GM18526 (cell line): Measurements from ENCODE around the gene POR.

Experiments used
- POLR2A ChIP-seq: IDR thresholded peaks from 3 replicates; pipeline ENCODE4 v1.6.1; 2011; ENCODE audit not compliant: insufficient read length; ENCODE audit errors: extremely low read depth

Gene POR

DNA sequence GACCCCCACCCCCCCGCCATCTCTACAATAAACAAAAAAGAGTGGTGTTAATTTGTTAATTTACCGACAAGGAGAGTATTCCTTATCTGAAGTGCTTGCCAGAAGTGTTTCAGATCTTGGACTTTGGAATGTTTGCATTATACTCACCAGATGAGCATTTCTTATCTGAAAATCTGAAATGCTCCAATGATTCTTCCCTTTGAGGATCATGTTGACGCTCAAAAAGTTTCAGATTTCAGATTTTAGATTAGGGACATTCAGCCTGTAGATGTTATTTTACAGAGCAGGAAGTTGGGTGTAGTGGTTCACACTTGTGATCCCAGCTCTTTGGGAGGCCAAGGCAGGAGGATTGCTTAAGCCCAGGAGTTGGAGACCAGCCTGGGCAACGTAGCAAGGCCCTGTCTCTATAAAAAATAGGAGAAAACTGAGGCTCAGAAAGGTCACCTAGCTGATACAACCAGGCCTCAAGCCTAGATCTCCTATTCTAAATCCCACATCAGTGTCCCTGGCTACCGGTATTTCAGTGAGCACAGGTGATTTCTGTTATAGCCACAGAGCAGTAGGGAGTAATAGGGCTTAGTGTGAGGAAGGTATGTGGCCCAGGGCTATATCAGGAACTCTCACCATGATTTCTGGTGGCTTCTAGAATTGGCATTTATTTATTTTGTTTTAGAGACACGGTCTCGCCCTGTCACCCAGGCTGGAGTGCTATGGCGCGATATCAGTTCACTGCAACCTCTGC lies 44.0 kb downstream of the POR start:
- no peak for TF ChIP-seq POLR2A

DNA sequence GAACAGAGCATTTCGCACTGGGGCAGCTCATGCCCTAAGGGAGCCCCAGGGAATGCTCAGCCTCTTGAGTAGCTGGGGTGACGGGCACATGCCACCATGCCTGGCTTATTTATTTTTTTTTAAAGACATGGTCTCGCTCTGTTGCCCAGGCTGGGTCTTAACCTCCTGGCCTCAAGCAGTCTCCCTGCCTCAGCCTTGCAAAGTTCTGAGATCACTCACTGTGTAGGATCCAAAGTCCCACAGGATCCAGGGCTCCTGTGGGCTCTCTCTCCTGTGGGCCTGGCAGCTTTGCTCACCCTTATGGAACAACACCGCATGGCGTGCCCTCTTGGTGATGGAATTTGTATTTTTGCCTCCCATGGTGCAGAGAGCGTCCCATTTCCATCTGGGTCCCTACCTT lies 45.4 kb downstream of the POR start:
- TF ChIP-seq POLR2A = no peak

DNA sequence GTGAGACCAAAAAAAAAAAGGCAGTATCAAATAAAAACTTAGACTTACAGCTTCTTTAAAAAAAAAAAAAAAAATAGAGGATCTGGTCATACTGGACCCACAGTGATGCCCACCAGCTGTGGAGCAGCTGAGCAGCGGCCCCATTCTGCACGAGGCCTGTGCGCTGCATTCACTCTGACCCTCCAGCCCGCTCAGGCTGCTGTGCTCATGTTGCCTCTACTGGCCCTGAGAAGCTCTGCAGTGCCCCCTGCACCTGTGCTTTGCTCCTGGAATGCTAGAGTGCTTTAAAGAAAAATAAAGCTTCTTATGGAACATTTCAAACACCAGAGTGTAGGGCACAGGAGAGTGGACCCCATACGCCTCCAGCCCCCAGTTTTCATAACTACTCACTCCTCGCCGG lies 46.3 kb downstream of the POR start:
- no peak for TF ChIP-seq POLR2A

DNA sequence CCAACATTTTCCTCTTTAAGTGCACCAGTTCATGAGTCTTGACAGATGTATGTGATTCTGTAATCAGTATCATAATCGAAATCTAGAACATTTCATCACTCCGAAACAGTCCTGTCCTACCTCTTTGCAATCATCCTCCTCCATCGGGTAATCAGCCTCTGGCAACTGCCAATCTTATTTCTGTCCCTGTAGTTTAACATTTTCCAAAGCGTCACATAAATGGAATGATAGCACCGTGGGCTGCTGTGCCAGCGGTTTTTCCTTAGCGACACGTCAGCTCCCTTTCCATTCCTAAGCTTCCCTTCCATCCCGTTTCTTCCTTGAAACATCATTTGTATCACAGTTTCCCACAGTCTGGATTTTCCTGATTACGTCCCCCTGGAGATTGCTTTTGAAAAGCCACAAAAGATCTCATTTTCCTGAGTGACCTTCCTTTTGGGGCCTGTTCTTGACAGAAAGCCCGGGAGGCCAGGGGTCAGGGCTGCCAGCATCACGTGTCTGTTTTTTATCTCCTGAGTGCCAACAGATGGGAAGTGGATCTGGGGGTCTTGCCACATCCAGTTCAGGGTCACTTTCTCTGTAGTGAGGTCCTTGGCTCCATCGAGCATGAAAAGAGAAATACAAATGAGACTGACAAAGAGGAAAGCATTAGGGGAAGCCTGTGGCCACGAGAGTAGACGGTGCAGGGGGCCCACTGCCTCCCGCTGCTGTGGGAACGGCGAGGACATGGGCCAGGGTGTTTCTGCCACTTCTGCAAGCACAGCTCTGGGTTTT lies 47.8 kb downstream of the POR start:
- no peak for TF ChIP-seq POLR2A

DNA sequence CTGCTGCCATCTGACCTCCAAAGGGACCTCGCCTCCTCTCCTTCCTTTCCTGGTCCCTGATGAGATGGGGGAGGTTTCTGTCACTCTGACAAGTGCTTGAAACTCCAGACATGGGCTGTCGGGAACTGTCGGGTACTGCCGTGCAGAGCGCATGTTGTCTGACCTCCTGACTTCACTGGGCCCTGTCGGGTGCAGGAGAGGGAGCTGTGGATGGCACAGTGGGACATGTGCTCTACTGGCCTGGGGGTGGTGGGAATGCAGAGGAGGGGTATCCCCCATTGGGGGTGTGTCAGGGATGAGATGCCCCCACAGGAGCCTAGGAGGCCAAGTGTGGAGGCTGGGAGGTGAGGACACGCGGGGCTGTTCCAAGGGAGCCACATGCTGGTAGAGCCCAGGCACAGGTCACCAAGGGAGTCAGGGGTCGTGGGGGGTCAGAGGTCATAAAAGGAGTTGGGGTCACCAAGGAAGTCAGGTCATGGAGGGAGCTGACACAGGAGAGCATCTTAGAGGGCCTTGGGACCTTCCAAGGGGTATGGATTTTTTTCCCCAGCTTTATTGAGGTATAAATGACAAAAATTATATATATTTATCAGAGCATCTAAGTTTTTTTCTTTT lies 48.5 kb downstream of the POR start:
- no peak for TF ChIP-seq POLR2A

DNA sequence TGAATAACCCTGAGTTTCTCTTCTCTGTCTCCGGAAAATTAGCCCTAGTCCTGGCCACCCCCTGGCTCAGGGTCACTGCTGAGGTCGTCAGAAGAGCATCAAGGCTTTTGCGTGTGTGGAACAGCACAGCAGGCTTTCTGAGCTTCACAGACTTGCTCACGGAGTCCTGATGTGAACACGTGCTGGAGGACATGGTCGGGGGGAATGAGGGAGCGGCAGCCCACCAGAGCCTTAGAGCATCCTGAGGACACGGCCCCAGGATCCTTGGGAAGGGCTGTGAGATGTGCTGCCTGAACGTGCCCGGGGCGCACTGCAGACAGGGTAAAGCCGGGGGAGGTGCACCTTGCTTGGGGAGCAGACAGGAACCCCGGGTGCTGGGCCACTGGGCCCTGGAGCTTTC lies 50.7 kb downstream of the POR start:
- no peak for TF ChIP-seq POLR2A

DNA sequence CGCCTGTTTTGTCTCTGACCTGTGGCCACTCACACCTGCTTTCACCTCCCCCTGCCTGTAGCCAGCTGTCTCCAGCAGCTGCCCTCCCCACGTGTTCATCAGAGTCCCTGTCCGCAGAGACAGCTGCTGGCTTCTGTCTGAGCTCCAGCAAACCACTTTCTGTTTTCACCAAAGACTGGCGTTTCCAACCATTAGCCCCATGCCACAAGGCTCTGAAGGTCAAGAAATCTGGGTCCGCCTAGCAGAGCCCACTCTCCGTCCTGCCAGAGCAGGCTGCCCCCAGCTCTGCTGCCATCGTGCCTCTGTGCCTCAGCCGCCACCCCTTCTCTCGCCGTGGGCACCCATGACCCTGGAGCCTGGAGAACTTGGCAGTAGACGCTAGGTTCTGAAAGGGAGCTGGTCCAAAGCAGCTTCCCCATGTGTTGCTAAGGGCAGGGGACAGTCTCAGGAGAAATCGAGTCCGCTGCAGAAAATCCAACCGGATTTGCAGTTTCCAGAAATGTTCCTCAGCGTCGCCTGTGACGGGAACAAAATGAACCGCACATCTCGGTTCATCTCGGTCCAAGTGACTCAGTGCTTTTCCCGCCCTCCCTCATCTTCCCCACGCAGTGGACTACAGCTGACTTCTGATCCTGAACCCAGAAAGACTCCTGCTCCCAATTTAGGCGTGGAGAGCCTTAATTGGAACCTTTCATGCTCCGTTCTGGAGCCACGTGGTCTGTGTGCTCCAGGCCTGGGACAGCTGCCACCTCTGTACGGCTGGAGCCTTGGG lies 51.4 kb downstream of the POR start:
- TF ChIP-seq POLR2A = no peak

DNA sequence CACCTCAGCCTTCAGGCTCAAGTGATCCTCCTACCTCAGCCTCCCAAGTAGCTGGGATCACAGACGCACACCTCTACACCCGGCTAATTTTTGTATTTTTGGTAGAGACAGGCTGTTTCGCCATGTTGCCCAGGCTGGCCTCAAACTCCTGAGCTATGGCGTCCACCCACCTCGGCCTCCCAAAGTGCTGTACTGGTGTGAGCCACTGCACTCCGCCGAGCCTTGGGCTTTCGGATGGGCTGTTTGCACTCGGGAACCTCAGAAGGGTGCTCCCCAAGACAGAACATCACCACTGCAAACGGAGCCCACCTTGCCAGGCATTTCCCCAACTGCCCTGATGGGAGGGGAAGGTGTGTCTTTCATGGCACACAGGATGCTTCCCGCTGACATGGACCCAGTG lies 52.1 kb downstream of the POR start:
- TF ChIP-seq POLR2A = no peak

DNA sequence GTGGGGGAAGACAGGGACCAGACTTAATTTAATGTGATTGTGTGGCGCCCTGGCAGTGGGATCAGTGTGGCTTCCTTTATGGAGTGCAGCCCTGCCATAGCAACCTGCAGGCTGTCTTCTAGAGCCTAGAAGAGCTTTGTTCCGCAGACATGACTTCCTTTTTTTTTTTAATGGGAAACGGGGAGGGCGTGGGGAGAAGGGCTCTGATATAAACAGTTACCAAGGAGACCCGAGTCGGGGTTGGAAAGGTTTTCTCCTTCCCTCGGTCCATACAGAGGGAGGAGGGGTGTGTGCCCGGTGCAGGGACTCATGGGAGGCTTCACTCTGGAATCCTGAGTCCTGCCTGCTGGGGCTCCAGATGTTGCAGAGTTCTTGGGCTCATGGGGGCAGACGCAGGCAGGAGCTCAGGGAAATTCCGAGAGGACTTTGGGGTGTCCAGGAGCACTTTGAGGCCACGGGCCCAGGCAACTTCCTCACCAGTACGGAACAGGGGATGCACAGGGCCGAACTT lies 52.6 kb downstream of the POR start:
- TF ChIP-seq POLR2A = no peak

DNA sequence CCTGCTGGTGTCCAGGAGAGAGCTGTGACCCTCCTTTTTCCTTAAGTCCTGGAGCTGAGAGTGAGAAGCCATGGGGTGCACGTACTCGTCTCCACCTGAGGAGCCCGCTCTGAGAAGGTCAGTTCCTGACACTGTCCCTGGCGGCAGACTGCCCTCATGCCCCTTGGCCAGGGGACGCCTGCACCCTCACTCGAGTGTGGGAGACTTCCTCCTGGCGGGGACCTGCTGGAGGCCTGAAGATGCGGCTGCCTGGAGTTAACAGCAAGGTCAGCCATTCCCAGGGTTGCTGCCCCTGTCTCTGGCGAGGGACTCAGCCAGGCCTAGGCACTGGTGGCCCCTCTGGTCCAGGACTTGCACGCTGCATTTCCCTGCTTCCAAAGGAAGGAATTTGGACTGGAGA lies 53.1 kb downstream of the POR start:
- TF ChIP-seq POLR2A = no peak

DNA sequence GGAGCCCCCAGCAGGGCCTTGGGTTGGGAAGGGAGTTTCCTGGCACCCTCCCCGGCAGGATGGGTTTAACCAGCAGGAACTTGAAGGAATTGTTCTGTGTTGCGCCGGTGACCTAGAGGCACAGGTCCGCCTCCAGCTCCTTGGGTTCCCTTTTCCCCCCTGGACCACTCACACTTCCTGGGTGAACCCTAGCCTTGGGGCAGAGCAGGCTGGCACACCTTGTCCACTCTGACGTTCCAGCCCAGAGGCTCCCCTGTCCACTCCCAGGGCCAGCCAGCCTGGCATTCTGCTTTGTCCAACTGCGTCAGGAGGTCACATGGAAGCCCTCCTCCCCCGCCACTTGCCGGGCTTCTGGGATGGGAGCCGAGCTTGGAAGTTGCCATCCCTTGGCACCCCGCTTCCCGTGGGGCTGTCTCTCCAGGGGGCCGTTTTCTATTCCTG lies 53.6 kb downstream of the POR start:
- no peak for TF ChIP-seq POLR2A

DNA sequence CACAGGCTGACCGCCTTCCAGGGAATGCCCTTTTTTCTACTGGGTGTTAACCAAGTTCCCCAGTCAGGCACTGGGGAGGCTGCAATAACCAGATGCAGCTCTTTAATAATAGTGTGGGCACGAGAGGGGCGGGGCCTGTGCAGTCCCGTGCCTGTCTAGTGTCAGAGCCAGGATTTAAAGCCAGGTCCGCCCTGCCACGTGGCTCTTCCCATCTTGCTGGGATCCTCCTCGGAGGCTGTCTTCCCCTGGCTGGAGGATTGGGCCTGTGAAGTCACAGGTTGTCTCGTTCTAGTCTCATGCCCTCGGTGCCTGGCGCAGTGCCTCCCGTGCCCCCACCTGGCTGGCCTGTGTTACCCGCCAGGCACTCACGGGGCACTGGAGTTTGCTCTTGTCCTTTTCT lies 54.2 kb downstream of the POR start:
- TF ChIP-seq POLR2A = no peak

DNA sequence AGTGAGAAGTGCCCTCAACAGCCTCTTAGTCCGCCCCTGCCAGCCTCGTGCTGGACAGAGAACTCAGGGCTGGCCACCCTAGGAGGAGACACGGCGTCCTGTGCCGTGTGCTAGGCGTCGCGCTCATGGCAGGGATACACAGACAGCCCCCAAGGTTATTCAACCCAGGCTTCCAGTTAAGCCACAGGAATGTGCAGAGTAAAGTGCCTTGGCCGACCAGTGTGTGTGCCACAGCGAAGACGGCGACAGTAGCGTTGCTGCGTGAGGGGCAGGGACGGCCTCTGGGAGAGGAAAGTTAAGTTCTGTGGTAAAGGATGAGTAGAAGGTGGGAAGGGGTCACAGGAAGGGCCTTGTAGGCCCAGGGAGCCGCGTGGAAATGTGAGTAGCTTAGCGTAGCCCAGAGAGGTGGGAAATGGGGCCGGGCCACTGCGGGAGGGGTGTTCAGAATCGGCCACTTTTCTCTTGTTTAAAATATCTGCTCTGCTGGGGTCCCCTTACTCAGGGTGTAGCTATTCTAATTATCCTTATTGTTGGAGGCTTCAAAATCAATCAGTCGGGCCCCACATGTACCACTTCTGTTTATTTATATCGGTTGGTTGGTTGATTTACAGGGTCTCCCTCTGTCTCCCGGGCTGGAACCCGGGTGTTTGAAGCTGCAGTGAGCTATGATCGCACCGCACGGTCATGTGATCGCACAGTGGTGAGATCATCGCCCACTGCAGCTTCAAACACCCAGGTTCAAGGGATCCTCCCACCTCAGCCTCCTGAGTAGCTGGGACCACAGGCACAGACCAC lies 54.9 kb downstream of the POR start:
- TF ChIP-seq POLR2A = no peak

DNA sequence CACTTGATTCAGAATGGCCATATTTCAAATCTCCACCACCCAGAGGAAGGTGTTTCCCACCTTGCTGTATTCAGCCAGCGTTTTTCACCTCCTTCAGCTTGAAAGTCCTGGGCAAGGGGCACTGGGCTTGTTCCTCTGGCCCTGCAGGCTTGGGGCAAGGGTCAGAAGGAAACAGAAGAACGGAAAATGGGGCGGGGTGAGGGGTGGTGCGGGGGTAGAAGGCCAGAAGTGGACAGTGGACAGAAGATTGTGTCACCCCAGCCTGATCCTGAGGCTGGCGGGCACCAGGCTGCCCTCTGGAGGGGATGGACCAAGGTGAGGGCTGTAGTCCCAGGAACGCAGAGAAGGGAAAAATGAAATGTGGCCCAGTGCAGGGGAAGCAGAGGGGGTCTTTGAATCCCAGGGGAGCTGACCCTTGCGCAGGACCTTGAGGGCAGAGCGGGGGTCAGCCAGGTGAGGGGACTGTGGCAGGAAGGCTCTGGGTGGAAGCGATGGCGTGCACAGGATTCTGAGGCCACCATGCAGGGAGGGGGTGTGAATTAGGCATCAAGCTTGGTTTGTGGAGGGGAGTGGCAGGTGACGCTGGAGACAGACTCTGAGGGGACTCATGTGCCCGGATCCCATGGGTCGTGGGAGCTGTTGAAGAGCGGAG lies 56.5 kb downstream of the POR start:
- no peak for TF ChIP-seq POLR2A
